CD1c-positive myeloid dendritic cell (primary cell): ENCODE data around the gene SIRT3.
A peak's percentile ranks its signal among the peaks of the same experiment; 100 is the strongest.

Experiments used
- DNase-seq: peaks from one replicate; pipeline ENCODE4 v3.0.0-alpha.2; 2016; ENCODE audit errors: extremely low spot score

SIRT3 gene

GRCh38 chr11:270451-271318 is 34.5 kb upstream of the SIRT3 start:
- no peak for DNase-seq

GRCh38 chr11:269146-269890 is 33.2 kb upstream of the SIRT3 start:
- peak; percentile 97 for DNase-seq

- peak; percentile 91 for DNase-seq
These were observed 32.6 kb upstream of the SIRT3 start for GRCh38 chr11:268716-269145.

GRCh38 chr11:267491-267994 is 31.4 kb upstream of the SIRT3 start:
- DNase-seq = peak; percentile 62

GRCh38 chr11:266676-267439 is 30.7 kb upstream of the SIRT3 start:
- peak; percentile 43 for DNase-seq

- DNase-seq = no peak
These were observed 25.5 kb upstream of the SIRT3 start for GRCh38 chr11:261624-262023.

- DNase-seq = no peak
These were observed 23.3 kb upstream of the SIRT3 start for GRCh38 chr11:259413-259812.

- DNase-seq = no peak
These were observed 21.8 kb upstream of the SIRT3 start for GRCh38 chr11:257766-258493.

GRCh38 chr11:256952-257737 is 21.0 kb upstream of the SIRT3 start:
- no peak for DNase-seq

GRCh38 chr11:255816-256215 is 19.7 kb upstream of the SIRT3 start:
- DNase-seq = no peak

- DNase-seq = no peak
These were observed 19.0 kb upstream of the SIRT3 start for GRCh38 chr11:255176-255575.

GRCh38 chr11:253886-254270 is 17.7 kb upstream of the SIRT3 start:
- DNase-seq = no peak

GRCh38 chr11:253160-253885 is 17.2 kb upstream of the SIRT3 start:
- DNase-seq = no peak

GRCh38 chr11:252666-253065 is 16.5 kb upstream of the SIRT3 start:
- DNase-seq = no peak

GRCh38 chr11:251550-251949 is 15.4 kb upstream of the SIRT3 start:
- no peak for DNase-seq

GRCh38 chr11:250740-251299 is 14.7 kb upstream of the SIRT3 start:
- DNase-seq = peak; percentile 78

- DNase-seq = no peak
These were observed 14.1 kb upstream of the SIRT3 start for GRCh38 chr11:250274-250673.

GRCh38 chr11:249062-249461 is 12.9 kb upstream of the SIRT3 start:
- DNase-seq = peak; percentile 8

GRCh38 chr11:244376-244775 is 8.2 kb upstream of the SIRT3 start:
- no peak for DNase-seq

GRCh38 chr11:241634-242033 is 5.5 kb upstream of the SIRT3 start:
- no peak for DNase-seq
